ENCODE data around the gene KCNH8.

GRCh38 chr3:19110335-19110895 is 37.9 kb upstream of the KCNH8 start:
- TF ChIP-seq EZH2phosphoT487 (IDR thresholded peaks at IDR 0.05; ENCODE audit: low read depth, severe bottlenecking, unreplicated experiment) (no peak), CTCF (IDR thresholded peaks at IDR 0.05; ENCODE audit: poor library complexity) (no peak)
